ENCODE measurements around the gene CDHR1. TPM values are rescaled to one million over a fixed set of nuclear protein-coding genes. Genes with fewer than 3 reads are reported as not detected.

Gene CDHR1
- total and polyA plus RNA-seq, 8 donors = 0.06 to 77.6 (median 3.5) TPM; not detected in 4

- WGBS, 5 donors = 84 to 92% (median 87%) methylated on average over 8 to 9 of the region's 9 CpGs
- intact Hi-C loops (cut with DNase I; ENCODE audit: low total_unique reads) = no loop called here
- Histone ChIP-seq H3K4me3 (no peak overlapping the region), H3K27me3 (no peaks in the 10 kb centered on the region), H3K27ac (no peak overlapping the region), H3K36me3 (no peaks in the 10 kb centered on the region), H3K4me1 (no peaks in the 10 kb centered on the region), H3K9me3 (peaks cover 0 to 7% (median 0%) of the 10 kb centered on the region in 4 donors)
- DNase-seq = no peak
- TF ChIP-seq POLR2A (IDR thresholded peaks at IDR 0.05) (no peak), POLR2AphosphoS5 (IDR thresholded peaks at IDR 0.05) (no peak), CTCF (IDR thresholded peaks at IDR 0.05) (no peak), EP300 (IDR thresholded peaks at IDR 0.05) (no peak)
Measured at GRCh38 chr10:84172467-84173356, 21.6 kb upstream of the CDHR1 start.

GRCh38 chr10:84173501-84173929 is 20.8 kb upstream of the CDHR1 start, which contains the start of gene GPR15LG:
GPR15LG (plus strand) TSS chr10:84173801; CDS start chr10:84173852, 51 bp downstream.
- TF ChIP-seq POLR2A (IDR thresholded peaks at IDR 0.05) = no peak
- TF ChIP-seq CTCF (IDR thresholded peaks at IDR 0.05) = no peak
- TF ChIP-seq POLR2AphosphoS5 (IDR thresholded peaks at IDR 0.05) = no peak
- no peak for TF ChIP-seq EP300 (IDR thresholded peaks at IDR 0.05)
- H3K27ac ChIP-seq = no peak within 1 kb of the TSS
- H3K36me3 ChIP-seq = no peaks in the 10 kb centered on the region
- no peaks in the 10 kb centered on the region for H3K4me1 ChIP-seq
- no peaks in the 10 kb centered on the region for H3K27me3 ChIP-seq
- H3K9me3 ChIP-seq = no peaks in the 10 kb centered on the region
- WGBS, 5 donors = 68 to 79% (median 75%) methylated on average over 2 of the region's 2 CpGs
- DNase-seq = no peak
- intact Hi-C loops (cut with DNase I; ENCODE audit: low total_unique reads) = no loop called here
- no peak within 1 kb of the TSS for H3K4me3 ChIP-seq

- Histone ChIP-seq H3K27ac (no peak overlapping the region), H3K9me3 (no peaks in the 10 kb centered on the region), H3K4me3 (no peak overlapping the region), H3K27me3 (no peaks in the 10 kb centered on the region), H3K4me1 (no peaks in the 10 kb centered on the region), H3K36me3 (no peaks in the 10 kb centered on the region)
- no peak for TF ChIP-seq EP300 (IDR thresholded peaks at IDR 0.05)
- TF ChIP-seq POLR2AphosphoS5 (IDR thresholded peaks at IDR 0.05) = no peak
- TF ChIP-seq CTCF (IDR thresholded peaks at IDR 0.05) = no peak
- no peak for TF ChIP-seq POLR2A (IDR thresholded peaks at IDR 0.05)
- WGBS, 5 donors = 87 to 91% (median 90%) methylated on average over 6 of the region's 6 CpGs
- DNase-seq = no peak
- intact Hi-C loops (cut with DNase I; ENCODE audit: low total_unique reads) = no loop called here
Measured at GRCh38 chr10:84175436-84175835, 18.9 kb upstream of the CDHR1 start.

GRCh38 chr10:84176351-84176750 is 18.0 kb upstream of the CDHR1 start:
- Histone ChIP-seq H3K27ac (no peak overlapping the region), H3K27me3 (no peaks in the 10 kb centered on the region), H3K4me3 (no peak overlapping the region), H3K36me3 (no peaks in the 10 kb centered on the region), H3K9me3 (no peaks in the 10 kb centered on the region), H3K4me1 (no peaks in the 10 kb centered on the region)
- 45 to 65% (median 52%) methylated on average over 3 to 4 of the region's 4 CpGs for WGBS, 5 donors
- TF ChIP-seq POLR2A (IDR thresholded peaks at IDR 0.05) (no peak), EP300 (IDR thresholded peaks at IDR 0.05) (no peak), POLR2AphosphoS5 (IDR thresholded peaks at IDR 0.05) (no peak), CTCF (IDR thresholded peaks at IDR 0.05) (no peak)
- no peak for DNase-seq
- intact Hi-C loops (cut with DNase I; ENCODE audit: low total_unique reads) = no loop called here

All from stomach (tissue), 9 donors.